ENCODE results near the gene PSMG3.

Gene PSMG3

GRCh38 chr7:1558181-1558811 lies 11.5 kb downstream of the PSMG3 start:
- DNase-seq (ENCODE audit: low read depth): no peak

GRCh38 chr7:1557771-1558170 lies 12.1 kb downstream of the PSMG3 start:
- no peak for DNase-seq (ENCODE audit: low read depth)

- DNase-seq (ENCODE audit: low read depth): no peak
Observed at GRCh38 chr7:1557006-1557405, 12.8 kb downstream of the PSMG3 start.

- no peak for DNase-seq (ENCODE audit: low read depth)
Observed at GRCh38 chr7:1555813-1556543, 13.9 kb downstream of the PSMG3 start, which contains the start of gene TMEM184A. Gene TMEM184A (minus strand): TSS chr7:1556205. CDS start chr7:1555484, 721 bp downstream.

- DNase-seq (ENCODE audit: low read depth): peak; percentile 29
Observed at GRCh38 chr7:1555046-1555812, 14.6 kb downstream of the PSMG3 start.

- no peak for DNase-seq (ENCODE audit: low read depth)
Observed at GRCh38 chr7:1554333-1555045, 15.3 kb downstream of the PSMG3 start.

GRCh38 chr7:1553512-1554210 lies 16.2 kb downstream of the PSMG3 start:
- DNase-seq (ENCODE audit: low read depth): no peak

- no peak for DNase-seq (ENCODE audit: low read depth)
Observed at GRCh38 chr7:1552200-1552599, 17.6 kb downstream of the PSMG3 start.

- no peak for DNase-seq (ENCODE audit: low read depth)
Observed at GRCh38 chr7:1550846-1551155, 19.0 kb downstream of the PSMG3 start.

GRCh38 chr7:1550005-1550845 lies 19.6 kb downstream of the PSMG3 start:
- no peak for DNase-seq (ENCODE audit: low read depth)

GRCh38 chr7:1549357-1550004 lies 20.4 kb downstream of the PSMG3 start:
- no peak for DNase-seq (ENCODE audit: low read depth)

- DNase-seq (ENCODE audit: low read depth): no peak
Observed at GRCh38 chr7:1548944-1549343, 20.9 kb downstream of the PSMG3 start.

- DNase-seq (ENCODE audit: low read depth): no peak
Observed at GRCh38 chr7:1548438-1548831, 21.4 kb downstream of the PSMG3 start.

- no peak for DNase-seq (ENCODE audit: low read depth)
Observed at GRCh38 chr7:1547777-1548437, 21.9 kb downstream of the PSMG3 start.

- no peak for DNase-seq (ENCODE audit: low read depth)
Observed at GRCh38 chr7:1546909-1547776, 22.7 kb downstream of the PSMG3 start.

- no peak for DNase-seq (ENCODE audit: low read depth)
Observed at GRCh38 chr7:1546274-1546908, 23.4 kb downstream of the PSMG3 start.

GRCh38 chr7:1545417-1546246 lies 24.2 kb downstream of the PSMG3 start:
- DNase-seq (ENCODE audit: low read depth): no peak

Data from fibroblast of the conjunctiva (primary cell).